ENCODE measurements around the gene CDK17. TPM values are rescaled to one million over a fixed set of nuclear protein-coding genes. Genes with fewer than 3 reads are reported as not detected.

Gene CDK17
- total RNA-seq, 1 donor from 2014 or later = 72.4 TPM

DNA sequence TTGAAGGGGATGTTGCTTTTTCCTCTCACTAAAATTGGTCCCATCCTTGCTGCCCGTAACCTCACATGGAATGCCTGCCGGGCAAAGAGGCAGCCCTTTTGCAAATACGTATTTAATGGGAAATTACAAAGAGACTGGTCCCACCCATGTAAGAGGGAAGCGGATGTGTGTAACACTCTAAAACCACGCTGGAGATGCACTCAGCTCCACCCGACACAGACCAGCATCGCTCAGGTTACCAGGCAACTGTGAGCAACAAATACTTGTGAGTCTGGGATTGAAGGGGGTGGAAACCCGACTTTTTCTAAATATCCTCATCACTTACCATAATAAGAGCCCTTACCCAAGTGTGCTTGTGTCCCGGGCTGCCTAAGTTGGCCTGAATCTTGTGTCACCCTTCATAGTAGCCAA, 158.4 kb downstream of the CDK17 start:
- Histone ChIP-seq H3K4me1 (peaks cover 75% of the 10 kb centered on the region), H3K27me3 (no peaks in the 10 kb centered on the region), H3K27ac (peak overlapping the region; percentile 71), H3K9me3 (no peaks in the 10 kb centered on the region), H3K36me3 (peaks cover 0 to 2% of the 10 kb centered on the region in 2 donors), H3K4me3 (no peak overlapping the region)
- no peak for DNase-seq (ENCODE audit: extremely low spot score in 2 of 2)
- intact Hi-C loops (cut with DNase I) = no loop called here
- TF ChIP-seq POLR2AphosphoS5 (IDR thresholded peaks at IDR 0.05; ENCODE audit: insufficient read depth in 1 of 2, low read depth in 1 of 2) (peak in 1 of 2 donors; percentile 24), POLR2A (IDR thresholded peaks at IDR 0.05) (no peak)

DNA sequence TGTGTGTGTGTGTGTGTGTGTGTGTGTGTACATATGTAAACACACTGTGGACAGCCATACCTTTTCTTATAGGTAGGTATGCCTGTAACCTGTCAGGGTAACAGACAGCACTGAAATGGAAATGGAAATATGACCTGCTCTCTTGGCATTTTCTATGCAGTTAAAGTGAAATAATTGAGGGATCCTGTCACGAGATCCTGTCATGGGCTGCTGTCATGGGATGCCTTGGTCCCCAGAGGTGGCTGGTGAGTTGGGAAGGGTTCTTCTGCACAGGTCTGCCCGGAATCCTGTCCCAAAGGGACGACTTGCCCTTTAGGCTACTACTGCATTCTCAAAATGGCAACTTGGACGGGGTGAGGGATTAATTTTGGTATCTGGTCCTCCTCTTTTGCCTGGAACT, 158.8 kb downstream of the CDK17 start:
- intact Hi-C loops (cut with DNase I) = no loop called here
- Histone ChIP-seq H3K4me3 (no peak overlapping the region), H3K4me1 (peaks cover 79% of the 10 kb centered on the region), H3K9me3 (no peaks in the 10 kb centered on the region), H3K27ac (peak overlapping the region; percentile 71), H3K36me3 (no peaks in the 10 kb centered on the region), H3K27me3 (no peaks in the 10 kb centered on the region)
- DNase-seq (ENCODE audit: extremely low spot score in 2 of 2) = no peak
- no peak for TF ChIP-seq POLR2A (IDR thresholded peaks at IDR 0.05)
- TF ChIP-seq, protein P1, sequence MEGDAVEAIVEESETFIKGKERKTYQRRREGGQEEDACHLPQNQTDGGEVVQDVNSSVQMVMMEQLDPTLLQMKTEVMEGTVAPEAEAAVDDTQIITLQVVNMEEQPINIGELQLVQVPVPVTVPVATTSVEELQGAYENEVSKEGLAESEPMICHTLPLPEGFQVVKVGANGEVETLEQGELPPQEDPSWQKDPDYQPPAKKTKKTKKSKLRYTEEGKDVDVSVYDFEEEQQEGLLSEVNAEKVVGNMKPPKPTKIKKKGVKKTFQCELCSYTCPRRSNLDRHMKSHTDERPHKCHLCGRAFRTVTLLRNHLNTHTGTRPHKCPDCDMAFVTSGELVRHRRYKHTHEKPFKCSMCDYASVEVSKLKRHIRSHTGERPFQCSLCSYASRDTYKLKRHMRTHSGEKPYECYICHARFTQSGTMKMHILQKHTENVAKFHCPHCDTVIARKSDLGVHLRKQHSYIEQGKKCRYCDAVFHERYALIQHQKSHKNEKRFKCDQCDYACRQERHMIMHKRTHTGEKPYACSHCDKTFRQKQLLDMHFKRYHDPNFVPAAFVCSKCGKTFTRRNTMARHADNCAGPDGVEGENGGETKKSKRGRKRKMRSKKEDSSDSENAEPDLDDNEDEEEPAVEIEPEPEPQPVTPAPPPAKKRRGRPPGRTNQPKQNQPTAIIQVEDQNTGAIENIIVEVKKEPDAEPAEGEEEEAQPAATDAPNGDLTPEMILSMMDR (IDR thresholded peaks at IDR 0.05) = no peak
- TF ChIP-seq POLR2AphosphoS5 (IDR thresholded peaks at IDR 0.05; ENCODE audit: insufficient read depth in 1 of 2, low read depth in 1 of 2) = no peak

DNA sequence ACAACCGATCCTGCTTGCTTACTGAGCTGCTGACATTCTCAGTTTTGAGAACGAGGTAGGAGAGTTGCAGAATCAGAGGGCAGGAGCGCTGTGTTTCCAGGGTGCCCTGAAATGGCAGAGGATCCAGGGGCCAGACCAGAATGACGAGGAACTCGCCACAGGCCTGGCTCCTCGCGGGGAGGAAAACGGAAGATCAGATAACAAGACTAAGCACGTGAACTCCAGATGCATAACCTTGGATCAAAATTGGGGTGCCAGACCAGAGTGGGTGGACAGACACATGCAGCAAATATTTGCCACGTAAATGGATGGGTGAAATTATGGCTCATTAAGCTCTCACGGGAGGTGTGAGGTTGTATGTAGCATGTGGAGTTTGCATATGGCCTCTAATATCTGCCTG, 159.6 kb downstream of the CDK17 start:
- no peak for DNase-seq (ENCODE audit: extremely low spot score in 2 of 2)
- Histone ChIP-seq H3K4me3 (no peak overlapping the region), H3K36me3 (no peaks in the 10 kb centered on the region), H3K9me3 (no peaks in the 10 kb centered on the region), H3K27me3 (no peaks in the 10 kb centered on the region), H3K4me1 (peaks cover 87% of the 10 kb centered on the region), H3K27ac (peak overlapping the region; percentile 71)
- intact Hi-C loops (cut with DNase I) = no loop called here
- TF ChIP-seq POLR2A (IDR thresholded peaks at IDR 0.05) = no peak
- TF ChIP-seq, protein P1 (IDR thresholded peaks at IDR 0.05) = no peak
- TF ChIP-seq POLR2AphosphoS5 (IDR thresholded peaks at IDR 0.05; ENCODE audit: insufficient read depth in 1 of 2, low read depth in 1 of 2) = no peak

DNA sequence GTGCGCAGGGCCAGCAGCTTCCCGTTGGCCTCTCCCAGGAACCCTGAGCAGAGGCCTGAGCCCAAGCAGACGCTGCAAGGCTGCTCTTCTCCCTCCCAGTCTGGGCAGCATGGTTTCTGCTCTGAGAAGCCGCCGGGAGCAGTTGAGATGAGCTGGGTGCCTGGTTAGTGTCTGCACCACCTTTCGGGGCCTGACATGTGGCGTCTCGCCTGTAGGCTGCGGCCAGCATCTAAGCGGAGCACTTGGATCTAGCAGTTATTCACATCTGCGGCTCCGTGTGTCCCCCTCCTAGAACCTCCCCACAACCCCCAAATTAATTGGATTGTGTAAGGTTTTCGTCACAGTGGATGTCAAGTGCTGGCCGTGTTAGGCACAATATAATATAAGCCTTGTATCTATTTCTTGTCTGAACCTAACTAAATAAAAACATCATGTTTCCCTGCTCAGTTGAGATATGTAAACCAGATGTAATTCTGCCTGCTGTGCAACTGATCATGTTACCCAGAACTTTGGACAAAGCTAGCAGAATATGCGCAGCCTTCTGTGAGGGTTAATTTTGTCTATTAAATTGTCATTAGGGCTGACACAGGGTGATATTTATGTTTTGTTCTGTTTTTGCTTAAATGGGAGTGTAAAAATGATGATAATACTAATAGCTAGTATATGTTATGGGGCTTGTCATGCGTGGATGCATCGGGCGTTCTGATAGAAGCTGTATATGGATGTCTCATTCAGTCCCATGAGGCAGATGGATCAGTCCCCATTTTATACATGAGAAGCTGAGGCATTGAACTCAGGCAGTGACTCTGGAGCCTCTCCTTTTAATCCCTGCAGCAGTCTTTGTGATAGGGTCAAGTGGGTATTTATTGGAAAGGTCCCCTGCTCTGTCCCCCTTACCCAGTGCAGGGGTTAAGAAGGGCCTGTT, 160.3 kb downstream of the CDK17 start:
- H3K27me3 ChIP-seq = no peaks in the 10 kb centered on the region
- no peak overlapping the region for H3K4me3 ChIP-seq
- TF ChIP-seq POLR2A (IDR thresholded peaks at IDR 0.05) (no peak), POLR2AphosphoS5 (IDR thresholded peaks at IDR 0.05; ENCODE audit: insufficient read depth in 1 of 2, low read depth in 1 of 2) (peak in 1 of 2 donors; percentile 63)
- TF ChIP-seq, protein P1 (IDR thresholded peaks at IDR 0.05) = no peak
- H3K4me1 ChIP-seq = peaks cover 90% of the 10 kb centered on the region
- intact Hi-C loops (cut with DNase I) = loop anchor here (10.0 kb wide), 1 partner anchor 155 kb away; no protein-coding TSS in a partner anchor
- no peak for DNase-seq (ENCODE audit: extremely low spot score in 2 of 2)
- no peaks in the 10 kb centered on the region for H3K36me3 ChIP-seq
- H3K27ac ChIP-seq = peak overlapping the region; percentile 71
- no peaks in the 10 kb centered on the region for H3K9me3 ChIP-seq

DNA sequence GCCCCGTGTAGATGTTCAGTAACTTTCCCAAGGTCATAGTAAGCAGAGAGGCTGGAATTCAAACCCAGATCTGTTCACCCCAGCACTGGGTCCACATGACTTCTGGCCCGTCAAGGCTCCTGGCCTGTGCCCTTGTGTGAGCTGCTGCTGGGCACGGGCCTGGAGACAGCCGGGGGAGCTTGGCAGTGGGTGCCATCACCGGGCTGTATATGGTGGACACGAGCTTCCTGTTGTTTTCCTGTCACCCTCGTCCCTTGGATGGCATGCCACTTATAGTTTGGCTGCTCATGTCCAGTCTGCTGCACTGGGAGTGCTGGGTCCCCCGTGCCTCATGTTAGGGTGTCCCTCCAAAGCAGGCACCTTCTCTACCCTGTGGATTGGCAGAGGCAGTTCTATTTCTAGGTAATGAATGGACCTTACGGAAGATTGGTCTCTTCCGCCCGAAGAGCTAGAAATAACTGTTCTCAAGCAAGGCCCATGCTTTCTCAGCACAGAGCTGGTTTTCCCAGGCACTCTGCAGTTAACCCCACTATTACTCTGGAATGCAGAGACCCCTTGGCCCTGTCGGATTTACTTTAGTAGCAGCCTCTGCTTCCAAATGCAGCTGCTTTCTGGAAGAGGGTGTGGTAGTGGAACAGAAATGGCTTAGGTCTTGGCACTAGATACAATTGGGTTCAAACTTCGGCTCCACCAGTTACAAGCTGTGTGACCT, 161.7 kb downstream of the CDK17 start:
- intact Hi-C loops (cut with DNase I) = loop anchor here (10.0 kb wide), 1 partner anchor 156 kb away; no protein-coding TSS in a partner anchor
- no peak overlapping the region for H3K4me3 ChIP-seq
- TF ChIP-seq POLR2AphosphoS5 (IDR thresholded peaks at IDR 0.05; ENCODE audit: insufficient read depth in 1 of 2, low read depth in 1 of 2) (no peak), POLR2A (IDR thresholded peaks at IDR 0.05) (no peak)
- TF ChIP-seq, protein P1 (IDR thresholded peaks at IDR 0.05) = no peak
- no peaks in the 10 kb centered on the region for H3K9me3 ChIP-seq
- H3K27ac ChIP-seq = peak overlapping the region; percentile 71
- H3K4me1 ChIP-seq = peaks cover 93% of the 10 kb centered on the region
- no peaks in the 10 kb centered on the region for H3K36me3 ChIP-seq
- DNase-seq (ENCODE audit: extremely low spot score in 2 of 2) = no peak
- H3K27me3 ChIP-seq = no peaks in the 10 kb centered on the region
